ENCODE results near the gene PTN. TPM values are rescaled to one million over a fixed set of nuclear protein-coding genes. Genes with fewer than 3 reads are reported as not detected.
A peak's percentile ranks its signal among the peaks of the same experiment; 100 is the strongest.
"Not testable (repeated sequence)": the region's sequence is repeated elsewhere in the genome, so short reads cannot be mapped to it uniquely, and the experiment has no call there.

The PTN gene
- total and polyA plus RNA-seq, 2 of the 13 experiments (the other 11 are each of a cell fraction or from before 2014, with no cell fraction given): not detected

DNA sequence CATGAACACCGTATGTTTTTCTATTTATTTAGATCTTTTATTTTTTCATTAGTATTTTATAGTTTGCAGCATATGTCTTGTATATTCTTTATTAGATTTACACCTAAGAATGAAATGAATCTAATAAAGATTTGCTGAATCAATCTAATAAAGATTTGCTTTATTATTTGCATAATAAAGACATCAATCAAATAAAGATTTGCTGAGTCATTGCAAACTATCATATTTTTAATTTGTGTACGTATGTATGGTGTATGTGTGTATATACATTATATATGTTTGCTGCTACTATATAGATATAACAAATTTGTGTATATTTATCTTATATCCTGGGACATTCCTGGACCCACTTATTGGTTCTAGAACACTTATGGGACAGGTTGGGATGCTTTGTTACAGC, 147.5 kb downstream of the PTN start:
- no peaks in the 10 kb centered on the region for H3K27me3 ChIP-seq (ENCODE audit: control insufficient read depth in 1 of 2, insufficient read depth in 2 of 2, low read length in 2 of 2)
- CTCF ChIA-PET (ENCODE audit: low intra/inter-chr PET ratio, low total read pairs): no interaction called here
- no peak overlapping the region for H2AFZ ChIP-seq (ENCODE audit: low read length)
- no peak overlapping the region for H3K9ac ChIP-seq (ENCODE audit: insufficient read depth, low read depth, low read length)
- no peaks in the 10 kb centered on the region for H3K79me2 ChIP-seq (ENCODE audit: insufficient read depth, low read length)
- in situ Hi-C loops (cut with HindIII; ENCODE audit: extremely low pct_ligation_motif_present, low pct_unique_long_range_greater_than_20kb) (no loop called here), intact Hi-C loops (cut with micrococcal nuclease; ENCODE audit: unreplicated experiment) (no loop called here)
- H4K20me1 ChIP-seq (ENCODE audit: insufficient read depth, low read length): no peaks in the 10 kb centered on the region
- no peak for DNase-seq (ENCODE audit: low spot score)
- FAIRE-seq: no peak
- no peaks in the 10 kb centered on the region for H3K36me3 ChIP-seq (replicated peaks in 1 of 2; ENCODE audit: control insufficient read depth in 1 of 2, insufficient read depth in 2 of 2, low read length in 2 of 2)
- WGBS (ENCODE audit: low lambda C conversion rate): 4% methylated on average over 2 of the region's 2 CpGs
- H3K27ac ChIP-seq (ENCODE audit: extremely low read length, insufficient read depth, low read length): no peak overlapping the region
- no peaks in the 10 kb centered on the region for H3K4me1 ChIP-seq (ENCODE audit: insufficient read depth, low read length)
- ATAC-seq: no peak
- H3K9me3 ChIP-seq (ENCODE audit: low read length): no peaks in the 10 kb centered on the region
- H3K4me3 ChIP-seq (replicated peaks in 1 of 3; ENCODE audit: insufficient read depth in 1 of 3, low read depth in 2 of 3, low read length in 3 of 3): no peak overlapping the region
- no peak overlapping the region for H3K4me2 ChIP-seq (ENCODE audit: low read depth, low read length)
- no TSS peak for BruUV-seq (replicated peaks)
- TF ChIP-seq MAFK (conservative IDR thresholded peaks at IDR 0.05 in 1 of 2, IDR thresholded peaks at IDR 0.05 in 1 of 2; ENCODE audit: low read length in 2 of 2) (peak; percentile 52 to 71; a peak in 3 of 4 replicates), NFE2L2 (IDR thresholded peaks at IDR 0.05; ENCODE audit: low read length) (peak; percentile 78; the same call in 1 of the 2 replicates), THAP9 (CRISPR knock-in tag; IDR thresholded peaks at IDR 0.05; ENCODE audit: borderline replicate concordance) (no peak), MAFF (IDR thresholded peaks at IDR 0.05; ENCODE audit: low read depth, low read length) (peak; percentile 43; the same call in 1 of the 2 replicates)
- POLR2A ChIA-PET: no interaction called here

DNA sequence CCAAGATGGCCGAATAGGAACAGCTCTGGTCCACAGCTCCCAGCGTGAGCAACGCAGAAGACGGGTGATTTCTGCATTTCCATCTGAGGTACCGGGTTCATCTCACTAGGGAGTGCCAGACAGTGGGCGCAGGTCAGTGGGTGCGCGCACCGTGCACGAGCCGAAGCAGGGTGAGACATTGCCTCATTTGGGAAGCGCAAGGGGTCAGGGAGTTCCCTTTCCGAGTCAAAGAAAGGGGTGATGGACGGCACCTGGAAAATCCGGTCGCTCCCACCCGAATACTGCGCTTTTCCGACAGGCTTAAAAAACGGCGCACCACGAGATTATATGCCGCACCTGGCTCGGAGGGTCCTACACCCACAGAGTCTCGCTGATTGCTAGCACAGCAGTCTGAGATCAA, 161.9 kb downstream of the PTN start:
- H3K36me3 ChIP-seq (replicated peaks in 1 of 2; ENCODE audit: control insufficient read depth in 1 of 2, insufficient read depth in 2 of 2, low read length in 2 of 2); BruUV-seq (replicated peaks); H3K27me3 ChIP-seq (ENCODE audit: control insufficient read depth in 1 of 2, insufficient read depth in 2 of 2, low read length in 2 of 2); H2AFZ ChIP-seq (ENCODE audit: low read length); H3K9ac ChIP-seq (ENCODE audit: insufficient read depth, low read depth, low read length); in situ Hi-C loops (cut with HindIII; ENCODE audit: extremely low pct_ligation_motif_present, low pct_unique_long_range_greater_than_20kb); H3K4me3 ChIP-seq (replicated peaks in 1 of 3; ENCODE audit: insufficient read depth in 1 of 3, low read depth in 2 of 3, low read length in 3 of 3); H3K4me2 ChIP-seq (ENCODE audit: low read depth, low read length); H4K20me1 ChIP-seq (ENCODE audit: insufficient read depth, low read length); H3K9me3 ChIP-seq (ENCODE audit: low read length); ATAC-seq; H3K27ac ChIP-seq (ENCODE audit: extremely low read length, insufficient read depth, low read length); H3K79me2 ChIP-seq (ENCODE audit: insufficient read depth, low read length); CTCF ChIA-PET (ENCODE audit: low intra/inter-chr PET ratio, low total read pairs); DNase-seq (ENCODE audit: low spot score); H3K4me1 ChIP-seq (ENCODE audit: insufficient read depth, low read length); POLR2A ChIA-PET; FAIRE-seq; intact Hi-C loops (cut with micrococcal nuclease; ENCODE audit: unreplicated experiment): not testable (repeated sequence)
- WGBS (ENCODE audit: low lambda C conversion rate): 77% methylated on average over 16 of the region's 25 CpGs

Small RNA genes lying within 50 kb of the gene (small RNA-seq; reads per million reads assigned to genes)
- 0 reads per million in 3 experiments for gene RF00136 (ENCODE audit: insufficient read depth in 2 of 3, insufficient read length in 3 of 3, low read depth in 2 of 3, low replicate concordance in 1 of 3)

All from HepG2 (cell line).